HCT116 (cell line): Measurements from ENCODE around the gene SMC6. TPM values are rescaled to one million over a fixed set of nuclear protein-coding genes. Genes with fewer than 3 reads are reported as not detected.
A peak's percentile ranks its signal among the peaks of the same experiment; 100 is the strongest.

Experiments
- ATAC-seq: fragments of 200-7000 bp; cut with Tn5 transposase; 2 replicates; pipeline ENCODE4 v1.9.1; 2020; ENCODE audit warnings: mild to moderate bottlenecking, moderate library complexity
- BruUV-seq: library from RNA; stranded (reverse); fragments of 400-500 nt; replicated peaks from 2 replicates; lab custom pipeline; 2021; lab: Mats Ljungman, UMichigan
- CTCF ChIA-PET: fragments of 300-600 bp; sonication (Branson Sonifier 250); formaldehyde crosslinking; loops from one replicate; lab custom pipeline; 2021; ENCODE audit warnings: antibody characterized with exemption; lab: Charles Lee
- POLR2A ChIA-PET: fragments of 300-600, 350-600 bp; sonication (Branson Sonifier 250); formaldehyde crosslinking; loops from one replicate; lab custom pipeline; 2021; ENCODE audit warnings: antibody characterized with exemption; lab: Charles Lee
- RAD21 ChIA-PET, 2 experiments: fragments of 300-600 bp; sonication (Branson Sonifier 250); formaldehyde crosslinking; loops; one replicate each; lab custom pipeline; 2023; ENCODE audit warnings: low total read pairs in 2 of 2; ENCODE audit not compliant: uncharacterized antibody in 2 of 2, unreplicated experiment in 2 of 2, low non-redundant PET in 1 of 2; lab: Charles Lee
- DNase-seq: peaks from one replicate; pipeline ENCODE4 v3.0.0-alpha.2; 2010; ENCODE audit warnings: low read depth, low spot score
- H2AFZ ChIP-seq: fragments of 200-600 bp; shearing (Covaris generic), sonication (generic); 2 replicates; pipeline ENCODE4 v1.6.1; 2017; ENCODE audit warnings: low read depth, mixed run types, mixed read lengths, antibody characterized with exemption, low read length; ENCODE audit not compliant: poor library complexity, severe bottlenecking
- H3K27ac ChIP-seq: 2 replicates; pipeline ENCODE4 v1.5.1; 2012; ENCODE audit warnings: low read depth, low read length
- H3K27me3 ChIP-seq: fragments of 200-600 bp; sonication (generic); 2 replicates; pipeline ENCODE4 v1.6.1; 2016; ENCODE audit warnings: mixed run types, low read length, mixed read lengths; ENCODE audit not compliant: insufficient read depth
- H3K36me3 ChIP-seq, 2 experiments: fragments of 200-500 bp in 1 of 2; fragments of 200-600 bp in 1 of 2; sonication (Bioruptor generic) in 1 of 2; sonication (generic) in 1 of 2; 2 replicates each; pipeline versions ENCODE4 v1.5.1 to v1.6.1; 2014 to 2016; ENCODE audit warnings: low read length in 2 of 2, inconsistent platforms in 1 of 2, mixed read lengths in 1 of 2, mixed run types in 1 of 2; ENCODE audit not compliant: insufficient read depth in 2 of 2, control insufficient read depth in 1 of 2
- H3K4me1 ChIP-seq, 2 experiments: fragments of 200-600 bp in 1 of 2; sonication (generic) in 1 of 2; 2 replicates each; pipeline versions ENCODE4 v1.5.1 to v1.6.1; 2012 to 2017; ENCODE audit warnings: low read length in 2 of 2, inconsistent platforms in 1 of 2, mild to moderate bottlenecking in 1 of 2, mixed read lengths in 1 of 2, mixed run types in 1 of 2, moderate library complexity in 1 of 2; ENCODE audit not compliant: insufficient read depth in 2 of 2, control insufficient read depth in 1 of 2
- H3K4me2 ChIP-seq: fragments of 200-600 bp; sonication (generic); 2 replicates; pipeline ENCODE4 v1.6.1; 2017; ENCODE audit warnings: mixed run types, low read length, mixed read lengths
- H3K4me3 ChIP-seq, 2 experiments: fragments of 200-600 bp in 1 of 2; sonication (generic) in 1 of 2; replicated peaks in 1 of 2; 2 replicates each; pipeline ENCODE4 v1.5.1; 2011 to 2016; ENCODE audit warnings: low read length in 2 of 2, control low read depth in 1 of 2, low read depth in 1 of 2, mild to moderate bottlenecking in 1 of 2, mixed read lengths in 1 of 2, mixed run types in 1 of 2
- H3K79me2 ChIP-seq: fragments of 200-600 bp; sonication (generic); 2 replicates; pipeline ENCODE4 v1.6.1; 2017; ENCODE audit warnings: mild to moderate bottlenecking, mixed run types, low read length, moderate library complexity, mixed read lengths; ENCODE audit not compliant: insufficient read depth
- H3K9ac ChIP-seq: fragments of 200-600 bp; sonication (generic); 2 replicates; pipeline ENCODE4 v1.6.1; 2016; ENCODE audit warnings: low read length, mixed read lengths
- H3K9me2 ChIP-seq: fragments of 200-600 bp; sonication (generic), shearing (Covaris generic); 2 replicates; pipeline ENCODE4 v1.6.1; 2017; ENCODE audit warnings: mixed run types, mild to moderate bottlenecking, moderate library complexity; ENCODE audit not compliant: insufficient read depth
- H3K9me3 ChIP-seq, 2 experiments: fragments of 200-500 bp in 1 of 2; fragments of 200-600 bp in 1 of 2; sonication (Bioruptor generic) in 1 of 2; sonication (generic) in 1 of 2; 2 replicates each; pipeline ENCODE4 v1.6.1; 2014 to 2017; ENCODE audit warnings: low read length in 2 of 2, mixed read lengths in 2 of 2, inconsistent platforms in 1 of 2, low read depth in 1 of 2, mild to moderate bottlenecking in 1 of 2, mixed run types in 1 of 2, moderate library complexity in 1 of 2; ENCODE audit not compliant: control insufficient read depth in 1 of 2, insufficient read depth in 1 of 2
- H4K20me1 ChIP-seq: fragments of 200-600 bp; sonication (generic), shearing (Covaris generic); 2 replicates; pipeline ENCODE4 v1.6.1; 2017; ENCODE audit warnings: mixed run types, mild to moderate bottlenecking, moderate library complexity; ENCODE audit not compliant: insufficient read depth
- ATF3 ChIP-seq: IDR thresholded peaks from 2 replicates; pipeline ENCODE4 v1.6.1; 2012
- CBX3 ChIP-seq: IDR thresholded peaks from 2 replicates; pipeline ENCODE4 v1.6.1; 2012; ENCODE audit warnings: low read depth
- CTCF ChIP-seq, 3 experiments: fragments of 200-600 bp in 1 of 3; sonication (generic) in 1 of 3; IDR thresholded peaks in 2 of 3; conservative IDR thresholded peaks in 1 of 3; 2 replicates each; pipeline ENCODE4 v1.5.1; 2012 to 2017; ENCODE audit warnings: low read depth in 2 of 3, low read length in 2 of 3, antibody characterized with exemption in 1 of 3, borderline replicate concordance in 1 of 3, control low read depth in 1 of 3, mild to moderate bottlenecking in 1 of 3, mixed read lengths in 1 of 3, mixed run types in 1 of 3, moderate library complexity in 1 of 3; ENCODE audit not compliant: insufficient read depth in 1 of 3
- EGR1 ChIP-seq: IDR thresholded peaks from 2 replicates; pipeline ENCODE4 v1.6.1; 2012; ENCODE audit warnings: low read depth
- ELF1 ChIP-seq: IDR thresholded peaks from 2 replicates; pipeline ENCODE4 v1.6.1; 2012; ENCODE audit warnings: low read depth, borderline replicate concordance
- EZH2 ChIP-seq: fragments of 200-600 bp; sonication (generic); IDR thresholded peaks from 2 replicates; pipeline ENCODE4 v1.6.1; 2017; ENCODE audit warnings: antibody characterized with exemption, mixed run types
- EZH2phosphoT487 ChIP-seq: fragments of 200-600 bp; IDR thresholded peaks from 2 replicates; pipeline ENCODE4 v1.6.1; 2018; ENCODE audit warnings: antibody characterized with exemption, borderline replicate concordance
- FOSL1 ChIP-seq: IDR thresholded peaks from 2 replicates; pipeline ENCODE4 v1.6.1; 2012; ENCODE audit warnings: low read depth
- JUND ChIP-seq: IDR thresholded peaks from 2 replicates; pipeline ENCODE4 v1.6.1; 2012
- MAX ChIP-seq: IDR thresholded peaks from 2 replicates; pipeline ENCODE4 v1.6.1; 2012
- POLR2A ChIP-seq: IDR thresholded peaks from 2 replicates; pipeline ENCODE4 v1.7.0; 2011; ENCODE audit warnings: borderline replicate concordance; ENCODE audit not compliant: insufficient read depth, insufficient read length; ENCODE audit errors: extremely low read depth
- POLR2AphosphoS5 ChIP-seq: IDR thresholded peaks from 2 replicates; pipeline ENCODE4 v1.6.1; 2011; ENCODE audit warnings: mild to moderate bottlenecking, low read depth, low read length, moderate library complexity
- RAD21 ChIP-seq: IDR thresholded peaks from 2 replicates; pipeline ENCODE4 v1.6.1; 2012; ENCODE audit warnings: low read depth, mild to moderate bottlenecking
- REST ChIP-seq: IDR thresholded peaks from 2 replicates; pipeline ENCODE4 v1.6.1; 2012; ENCODE audit warnings: low read depth
- SIN3A ChIP-seq: IDR thresholded peaks from 2 replicates; pipeline ENCODE4 v1.6.1; 2012; ENCODE audit warnings: low read depth
- SP1 ChIP-seq: IDR thresholded peaks from 2 replicates; pipeline ENCODE4 v1.6.1; 2012; ENCODE audit warnings: low read depth
- SRF ChIP-seq: IDR thresholded peaks from 2 replicates; pipeline ENCODE4 v1.6.1; 2012; ENCODE audit warnings: low read depth
- TCF7L2 ChIP-seq: IDR thresholded peaks from 2 replicates; pipeline ENCODE4 v1.7.0; 2011; ENCODE audit warnings: borderline replicate concordance, inconsistent platforms; ENCODE audit not compliant: insufficient read depth, insufficient read length; ENCODE audit errors: extremely low read depth
- ZBTB33 ChIP-seq: IDR thresholded peaks from 2 replicates; pipeline ENCODE4 v1.6.1; 2011; ENCODE audit warnings: mild to moderate bottlenecking, low read length, moderate library complexity; ENCODE audit not compliant: insufficient replicate concordance; ENCODE audit errors: extremely low read depth
- ZFX ChIP-seq: fragments of 450-650 bp; IDR thresholded peaks from 2 replicates; pipeline ENCODE4 v1.6.1; 2017
- ZNF274 ChIP-seq: fragments of 200-500 bp; sonication (Bioruptor generic); IDR thresholded peaks from 2 replicates; pipeline ENCODE4 v1.6.1; 2014; ENCODE audit warnings: mild to moderate bottlenecking, low read depth, low read length, inconsistent platforms
- intact Hi-C: fragments of 100-400 bp; cut with micrococcal nuclease; formaldehyde crosslinking; loops from 2 replicates; pipeline ENCODE4 v1.10.0; 2022
- total RNA-seq: library from RNA; stranded (reverse); gene quantifications from one replicate; pipeline ENCODE4 v1.2.1, GENCODE V29; 2021; ENCODE audit not compliant: unreplicated experiment

Gene SMC6
- total RNA-seq, 1 experiment from 2014 or later = 26.4 TPM

GRCh38 chr2:17643031-17643615 lies 110.5 kb downstream of the SMC6 start:
- Histone ChIP-seq H3K4me1 (peaks cover 6 to 39% of the 10 kb centered on the region in 2 experiments), H3K36me3 (no peaks in the 10 kb centered on the region), H3K27me3 (no peaks in the 10 kb centered on the region), H2AFZ (no peak overlapping the region), H3K9me2 (no peaks in the 10 kb centered on the region), H3K79me2 (no peaks in the 10 kb centered on the region), H4K20me1 (no peaks in the 10 kb centered on the region), H3K9ac (peak overlapping the region; percentile 35; the same call in 1 of the 2 replicates), H3K4me3 (no peak overlapping the region; a peak in 1 of 4 replicates), H3K9me3 (no peaks in the 10 kb centered on the region), H3K4me2 (peak overlapping the region; percentile 52), H3K27ac (peak overlapping the region; percentile 20)
- peak; percentile 78 for DNase-seq
- no TSS peak for BruUV-seq
- intact Hi-C loops = no loop called here
- CTCF ChIA-PET = interaction anchor here (1.7 to 4.6 kb wide), 2 partner anchors 28 to 29 kb away, joined by 4 to 41 read pairs; no protein-coding TSS in a partner anchor
- RAD21 ChIA-PET = no interaction called here
- ATAC-seq = peak; percentile 90
- POLR2A ChIA-PET = no interaction called here
- TF ChIP-seq EZH2 = no peak
- TF ChIP-seq ELF1 = no peak
- peak; percentile 95 for TF ChIP-seq MAX
- TF ChIP-seq EGR1 = no peak
- TF ChIP-seq CTCF (IDR thresholded peaks at IDR 0.05 in 2 of 3, conservative IDR thresholded peaks at IDR 0.05 in 1 of 3; ENCODE audit: borderline replicate concordance in 1 of 3, insufficient read depth in 1 of 3, low read depth in 2 of 3, low read length in 2 of 3) = no peak
- peak; percentile 63 for TF ChIP-seq SRF
- peak; percentile 42; the same call in 1 of the 2 replicates for TF ChIP-seq POLR2AphosphoS5
- TF ChIP-seq RAD21 = 0 out of 2 replicates have a peak, but pooled peaks have one; percentile 12
- TF ChIP-seq FOSL1 = peak; percentile 97
- no peak for TF ChIP-seq REST
- no peak for TF ChIP-seq ATF3
- TF ChIP-seq SIN3A = no peak
- TF ChIP-seq CBX3 = peak; percentile 96
- peak; percentile 76 for TF ChIP-seq SP1
- TF ChIP-seq ZFX = no peak
- TF ChIP-seq EZH2phosphoT487 = no peak
- no peak for TF ChIP-seq ZBTB33
- no peak for TF ChIP-seq POLR2A
- TF ChIP-seq TCF7L2 = no peak
- no peak for TF ChIP-seq ZNF274
- peak; percentile 97 for TF ChIP-seq JUND
